ENCODE results near the gene THYN1.
A peak's percentile ranks its signal among the peaks of the same experiment; 100 is the strongest.
"Not testable (repeated sequence)": the region's sequence is repeated elsewhere in the genome, so short reads cannot be mapped to it uniquely, and the experiment has no call there.

Gene THYN1

DNA sequence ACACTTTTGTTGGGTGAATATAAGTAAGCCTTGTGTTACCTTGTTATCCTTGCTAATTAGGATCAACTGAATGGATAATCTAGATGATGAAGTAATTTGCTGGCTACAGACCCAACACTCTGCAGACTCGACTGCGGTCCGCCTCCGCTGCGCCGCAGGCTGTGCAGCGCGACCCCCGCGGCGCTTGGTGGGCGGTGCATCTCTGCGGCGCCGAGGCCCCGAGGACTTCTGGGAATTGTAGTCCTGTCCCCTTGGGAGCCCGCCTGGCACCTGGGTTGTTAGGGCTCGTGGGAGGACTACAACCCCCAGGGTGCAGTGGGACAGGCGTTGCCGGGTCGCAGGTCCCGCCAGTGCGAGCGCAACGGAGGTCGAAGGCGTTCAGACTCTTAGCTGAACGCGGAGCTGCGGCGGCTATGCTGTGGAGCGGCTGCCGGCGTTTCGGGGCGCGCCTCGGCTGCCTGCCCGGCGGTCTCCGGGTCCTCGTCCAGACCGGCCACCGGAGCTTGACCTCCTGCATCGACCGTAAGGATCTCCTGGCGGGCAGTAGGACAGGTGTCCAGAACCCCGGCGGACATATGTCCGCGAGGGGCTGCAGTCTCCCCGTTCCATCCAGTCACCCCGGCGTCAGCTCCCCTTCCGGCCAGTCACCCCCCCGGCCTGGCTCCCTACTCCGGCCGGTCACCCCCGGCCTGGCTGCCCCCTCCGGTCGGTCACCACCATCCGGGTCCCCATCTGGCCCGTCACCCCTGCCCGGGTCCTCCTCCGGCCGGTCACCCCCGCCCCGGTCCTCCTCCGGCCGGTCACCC is at the start of gene THYN1, which contains the start of gene ACAD8:
Gene THYN1 (minus strand): TSS at position 165 of the 806 bp plus-strand sequence. CDS start 470 bp downstream, outside the sequence.
Gene ACAD8 (plus strand): TSS at position 381 of the 806 bp plus-strand sequence. CDS start 33 bp downstream, at position 414.
- DNase-seq = peak; percentile 99

DNA sequence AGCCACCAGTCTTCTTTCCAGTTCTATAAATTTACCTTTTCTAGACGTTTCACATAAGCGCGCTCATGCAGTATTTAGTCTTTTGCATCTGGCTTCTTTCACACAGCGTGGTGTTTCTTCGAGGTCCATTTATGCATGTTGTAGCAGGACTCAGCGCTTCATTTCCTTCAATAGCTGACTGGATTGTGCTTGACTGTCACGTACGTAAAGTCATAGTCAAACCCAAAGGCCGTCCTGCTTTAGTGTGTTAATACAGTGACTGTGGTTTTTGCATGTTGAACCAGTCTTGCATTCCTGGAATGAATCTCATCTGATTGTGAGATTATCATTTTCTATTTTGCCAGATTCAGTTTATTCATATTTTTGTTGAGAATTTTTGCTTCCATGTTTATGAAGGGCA is 41.5 kb upstream of the THYN1 start:
- DNase-seq = no peak

DNA sequence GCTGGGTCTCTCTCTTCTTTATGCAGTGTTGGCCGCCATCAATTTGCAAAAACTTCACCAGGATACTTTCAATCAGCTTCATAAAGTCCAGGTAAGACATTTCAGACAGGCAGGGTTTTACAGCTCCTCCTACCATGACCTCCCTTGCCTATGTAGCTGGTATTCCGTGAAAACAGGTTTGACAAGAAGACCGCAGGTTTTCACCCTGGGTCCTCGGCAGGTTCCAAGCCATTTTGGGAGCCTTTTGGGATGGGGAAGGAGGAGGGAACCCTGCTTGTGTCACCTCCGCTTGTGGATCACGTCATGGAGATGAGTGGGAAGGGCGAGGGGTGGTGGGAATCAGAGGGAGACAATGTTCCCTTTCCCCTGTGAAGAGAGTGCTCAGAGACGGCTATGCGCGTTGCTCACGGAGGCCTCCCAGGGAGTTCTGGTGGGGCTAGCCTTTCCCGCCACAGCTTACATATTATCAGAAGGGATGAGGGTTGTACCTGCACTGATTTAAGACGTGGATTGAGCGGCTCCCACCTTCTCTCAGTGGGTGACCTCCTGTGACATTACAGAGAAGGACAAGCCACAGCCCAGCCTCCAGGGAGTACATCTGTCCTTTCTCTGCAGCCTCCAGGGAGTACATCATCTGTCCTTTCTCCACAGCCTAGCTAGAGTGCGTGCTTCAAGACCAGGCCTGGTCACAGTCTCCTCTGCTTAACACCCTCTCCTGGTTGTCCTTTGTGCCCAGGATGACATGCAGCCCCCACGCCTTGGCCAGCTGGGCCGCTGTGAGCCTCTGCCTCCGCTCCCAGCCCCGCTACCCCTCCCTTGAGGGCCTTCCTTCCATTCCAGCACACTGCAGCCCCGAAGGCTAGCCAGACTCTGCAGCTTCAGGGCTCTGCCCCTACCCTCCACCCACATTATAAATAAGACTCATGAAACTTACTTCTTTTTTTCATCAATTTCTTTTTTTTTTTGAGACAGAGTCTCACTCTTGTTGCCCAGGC is 40.3 kb upstream of the THYN1 start:
- no peak for DNase-seq

DNA sequence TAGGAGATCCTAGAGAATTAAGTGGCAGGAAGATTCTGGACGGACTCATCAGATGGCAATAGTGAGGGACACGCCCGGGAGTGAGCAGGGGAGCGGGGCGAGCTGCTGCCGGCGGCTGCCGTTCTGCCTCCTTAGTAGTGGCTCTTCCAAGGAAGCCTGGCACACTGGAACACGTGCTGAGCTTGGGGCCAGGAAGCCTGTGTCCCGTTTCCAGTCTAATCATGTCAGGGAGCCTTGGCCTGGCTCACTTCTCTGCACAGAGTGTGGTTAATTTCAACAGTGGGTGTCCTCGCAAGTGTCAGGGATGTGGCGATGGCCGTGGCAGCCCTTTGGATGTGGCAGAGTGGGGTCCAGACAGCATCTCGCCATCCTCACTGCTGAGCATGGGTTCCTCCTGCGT is 39.5 kb upstream of the THYN1 start:
- DNase-seq = no peak

DNA sequence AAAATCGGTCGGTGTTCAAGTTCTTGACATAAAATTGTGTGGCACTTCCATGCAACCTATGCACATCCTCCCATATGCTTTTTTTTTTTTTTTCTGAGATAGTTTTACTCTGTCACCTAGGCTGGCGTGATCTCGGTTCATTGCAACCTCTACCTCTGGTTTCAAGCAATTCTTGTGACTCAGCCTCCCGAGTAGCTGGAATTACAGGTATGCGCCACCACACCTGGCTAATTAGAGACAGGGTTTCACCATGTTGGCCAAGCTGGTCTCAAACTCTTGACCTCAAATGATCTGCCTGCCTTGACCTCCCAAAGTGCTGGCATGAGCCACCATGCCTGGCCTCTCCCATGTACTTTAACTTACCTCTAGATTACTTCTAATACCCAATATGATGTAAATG is 38.0 kb upstream of the THYN1 start:
- no peak for DNase-seq

DNA sequence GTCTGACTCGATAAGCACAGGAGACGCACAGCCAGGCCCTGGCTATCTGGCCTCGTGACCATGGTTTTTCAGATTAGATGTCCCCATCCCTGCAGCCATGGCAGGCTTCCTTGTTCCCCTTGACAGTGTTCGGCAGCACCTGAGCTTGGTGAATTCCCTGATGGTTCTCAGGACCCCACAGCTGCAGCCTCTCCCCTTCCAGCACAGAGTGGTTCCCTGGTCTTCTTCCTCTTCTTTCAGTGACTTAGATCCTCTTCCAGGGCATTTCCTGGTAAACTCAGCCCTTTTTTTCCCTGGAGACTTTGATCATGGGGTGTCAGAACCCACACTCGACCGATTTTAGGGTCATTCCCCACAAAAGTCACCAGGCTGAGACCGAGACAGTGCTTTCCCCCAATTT is 37.5 kb upstream of the THYN1 start:
- DNase-seq = no peak

DNA sequence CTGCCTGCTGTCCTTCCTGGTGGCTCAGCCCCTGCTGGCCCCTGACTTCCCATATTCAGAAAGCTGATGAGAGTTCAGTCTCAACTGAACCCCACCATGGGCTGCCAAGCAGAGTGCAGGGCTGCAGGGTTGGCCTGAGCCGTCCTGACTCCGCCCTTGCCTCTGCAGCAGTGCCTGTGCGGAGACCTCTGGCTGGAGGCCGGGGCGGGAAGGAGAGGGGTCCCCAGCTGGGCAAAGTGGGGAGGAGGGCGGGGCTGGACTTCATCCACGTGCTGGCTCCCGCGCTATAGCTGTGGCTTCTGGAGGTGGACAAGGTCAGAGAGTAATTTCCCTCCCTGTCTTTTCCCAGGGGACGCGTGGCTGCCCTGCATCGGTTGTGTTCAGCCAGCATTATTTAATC is 36.6 kb upstream of the THYN1 start:
- no peak for DNase-seq

DNA sequence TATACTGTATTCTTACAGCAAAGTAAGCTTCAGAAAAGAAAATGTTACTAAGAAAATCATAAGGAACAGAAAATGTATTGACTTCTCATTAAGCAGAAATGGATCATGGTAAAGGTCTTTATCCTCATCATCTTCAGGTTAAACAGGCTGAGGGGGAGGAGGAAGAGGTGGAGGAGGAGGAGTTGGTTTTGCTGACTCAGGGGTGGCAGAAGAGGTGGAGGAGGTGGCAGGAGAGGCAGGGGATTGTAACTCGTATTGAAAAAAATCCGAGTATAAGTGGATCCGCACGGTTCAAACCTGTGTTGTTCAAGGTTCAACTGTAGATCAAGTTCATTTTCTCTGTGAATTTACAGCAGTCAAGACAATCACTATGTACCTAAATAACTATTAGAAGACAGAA is 36.0 kb upstream of the THYN1 start:
- no peak for DNase-seq

DNA sequence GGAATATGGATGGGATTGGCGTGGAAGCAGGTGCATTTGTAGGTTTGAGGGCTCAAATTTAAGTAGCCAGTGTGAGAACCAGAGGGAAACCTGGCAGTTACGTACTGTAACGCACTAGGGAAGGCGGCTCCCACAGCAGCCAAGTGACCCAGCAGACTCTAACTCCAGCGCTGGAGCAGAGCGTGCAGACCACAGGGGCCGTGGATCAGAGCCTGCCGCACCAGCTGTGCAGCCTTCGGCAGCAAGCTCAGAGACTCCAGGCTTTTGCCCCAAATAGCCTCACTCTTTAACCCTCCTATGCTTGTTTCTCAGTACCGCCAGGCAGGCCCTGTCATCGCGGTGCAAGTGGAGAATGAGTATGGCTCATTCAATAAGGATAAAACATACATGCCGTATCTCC is 35.3 kb upstream of the THYN1 start:
- DNase-seq = no peak

DNA sequence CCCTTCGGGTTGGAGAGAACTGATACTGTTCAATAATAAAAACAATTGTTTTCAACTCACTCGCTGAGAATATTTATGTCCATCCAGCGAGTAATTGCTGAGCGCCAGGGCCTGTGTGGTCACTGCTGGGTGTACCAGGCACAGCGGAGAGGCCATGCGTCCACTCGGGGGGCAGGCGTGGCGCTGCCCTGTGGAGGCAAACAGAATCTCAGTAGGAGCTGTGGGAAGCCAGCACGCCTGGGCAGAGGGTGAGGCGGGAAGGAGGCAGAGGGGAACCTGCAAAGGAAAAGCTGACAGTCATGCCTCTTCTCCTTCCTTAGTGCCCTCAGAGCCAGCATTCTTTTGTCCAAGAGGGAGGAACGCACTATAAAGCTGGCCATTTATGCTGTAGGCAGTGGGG is 34.4 kb upstream of the THYN1 start:
- DNase-seq = no peak

DNA sequence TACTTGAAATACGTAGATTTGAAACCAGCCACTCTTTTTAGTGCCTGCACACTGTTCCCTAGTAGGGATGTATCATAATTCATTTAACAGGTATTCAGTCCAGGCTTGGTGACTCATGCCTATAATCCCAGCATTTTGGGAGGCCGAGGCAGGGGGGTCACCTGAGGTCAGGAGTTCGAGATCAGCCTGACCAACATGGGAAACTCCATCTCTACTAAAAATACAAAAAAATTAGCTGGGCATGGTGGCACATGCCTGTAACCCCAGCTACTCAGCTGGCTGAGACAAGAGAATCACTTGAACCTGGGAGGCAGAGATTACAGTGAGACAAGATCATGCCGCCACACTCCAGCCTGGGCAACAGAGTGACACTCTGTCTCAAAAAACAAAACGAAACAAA is 31.2 kb upstream of the THYN1 start:
- DNase-seq = not testable (repeated sequence)

DNA sequence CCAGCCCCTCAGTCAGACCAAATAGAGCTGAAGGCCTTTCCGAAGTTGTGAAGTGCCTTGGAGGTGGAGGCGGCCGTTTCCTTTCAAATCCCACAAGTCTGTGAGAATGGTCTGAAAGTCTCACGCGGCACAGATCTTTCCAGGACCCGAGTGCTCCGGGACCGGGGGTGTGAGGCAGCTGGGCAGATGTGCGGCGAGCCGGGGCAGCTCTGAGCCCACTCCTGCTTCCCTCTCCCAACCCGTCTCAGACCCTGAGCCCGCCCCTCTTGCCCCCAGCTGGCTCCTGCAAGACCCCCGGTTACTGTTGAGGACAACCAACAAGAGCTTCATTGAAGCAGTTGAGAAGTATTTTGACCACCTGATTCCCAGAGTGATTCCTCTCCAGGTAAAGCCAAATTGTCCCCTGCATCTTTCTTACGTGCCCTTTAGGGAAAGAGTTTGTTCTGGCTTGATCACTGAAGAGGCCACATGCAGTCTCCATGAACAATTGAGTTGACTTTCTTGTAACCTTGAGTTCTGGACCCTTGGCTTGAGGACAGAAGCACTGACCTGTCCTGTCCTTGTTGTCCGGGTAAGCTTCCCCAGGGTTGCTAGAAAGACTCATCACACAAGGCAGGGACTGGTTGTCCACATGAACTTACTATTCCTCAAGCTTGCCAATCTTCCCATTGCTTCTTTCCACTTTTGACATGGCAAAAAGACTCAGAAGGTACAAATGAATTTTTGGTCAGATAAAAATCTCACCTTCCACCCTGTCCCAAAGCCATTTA is 30.5 kb upstream of the THYN1 start:
- no peak for DNase-seq

DNA sequence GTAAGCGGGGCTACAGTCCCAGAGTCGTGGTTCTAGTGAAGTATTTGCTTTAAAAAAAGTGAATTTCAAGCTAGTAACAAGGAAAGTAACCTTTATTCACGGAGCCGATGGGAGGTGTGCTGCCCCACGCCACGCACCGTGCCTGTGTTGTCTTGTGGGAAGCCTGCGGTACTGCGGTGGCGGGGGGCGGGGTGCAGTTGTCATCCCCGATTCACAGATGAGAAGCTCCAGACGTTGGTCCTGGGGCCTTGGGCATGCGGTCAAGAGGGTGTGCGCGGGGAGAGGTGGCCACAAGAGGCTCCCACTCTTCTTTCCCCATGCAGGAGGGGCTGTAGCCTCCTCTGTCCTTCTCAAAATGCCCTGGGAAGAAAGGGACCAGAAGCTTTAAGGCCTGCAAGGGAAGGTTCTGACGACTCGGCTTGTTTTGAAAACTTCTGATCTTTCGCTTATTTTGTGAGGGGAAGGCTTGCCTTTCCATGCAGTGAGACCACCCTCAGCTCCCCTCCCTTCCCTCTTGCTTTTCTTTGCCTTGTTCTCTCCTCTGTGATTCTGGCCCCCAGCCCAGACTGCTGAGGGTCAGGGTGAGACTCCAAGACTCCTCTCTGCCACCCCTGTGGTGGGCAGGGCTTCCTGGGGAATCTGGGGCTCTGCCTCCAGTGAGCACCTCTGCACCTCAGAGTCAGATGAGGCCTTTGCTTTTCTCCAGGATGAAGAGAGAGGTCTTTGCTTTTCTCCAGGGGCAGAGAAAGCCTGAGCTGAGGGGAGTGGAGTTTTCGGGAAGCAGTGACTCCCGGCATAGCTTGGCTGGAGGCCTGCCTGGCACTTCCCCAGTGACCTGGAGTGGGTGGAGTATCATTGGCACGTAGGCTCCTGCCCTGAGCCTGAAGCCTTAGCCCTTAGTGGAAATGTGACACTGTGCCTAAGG is 29.2 kb upstream of the THYN1 start:
- no peak for DNase-seq

DNA sequence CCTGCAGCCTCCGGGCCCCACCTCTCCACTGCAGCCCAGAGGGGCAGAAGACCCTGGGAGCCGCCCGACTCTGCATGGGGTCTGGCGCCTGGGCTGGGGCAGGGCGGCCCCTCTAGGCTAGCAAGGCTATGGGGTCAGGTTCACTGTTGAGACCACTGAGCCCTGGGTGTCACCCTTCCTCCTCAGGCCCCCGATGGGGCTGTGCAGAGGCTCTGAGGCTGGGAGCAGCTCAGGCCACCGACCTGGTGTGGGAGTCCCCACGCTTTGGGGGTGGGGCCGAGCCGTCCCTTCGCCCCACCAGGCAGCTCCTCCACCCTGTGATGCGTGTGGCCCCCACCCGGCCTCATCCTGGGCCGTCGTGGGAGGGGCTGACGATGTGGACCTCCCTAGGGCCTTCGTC is 28.5 kb upstream of the THYN1 start:
- not testable (repeated sequence) for DNase-seq

DNA sequence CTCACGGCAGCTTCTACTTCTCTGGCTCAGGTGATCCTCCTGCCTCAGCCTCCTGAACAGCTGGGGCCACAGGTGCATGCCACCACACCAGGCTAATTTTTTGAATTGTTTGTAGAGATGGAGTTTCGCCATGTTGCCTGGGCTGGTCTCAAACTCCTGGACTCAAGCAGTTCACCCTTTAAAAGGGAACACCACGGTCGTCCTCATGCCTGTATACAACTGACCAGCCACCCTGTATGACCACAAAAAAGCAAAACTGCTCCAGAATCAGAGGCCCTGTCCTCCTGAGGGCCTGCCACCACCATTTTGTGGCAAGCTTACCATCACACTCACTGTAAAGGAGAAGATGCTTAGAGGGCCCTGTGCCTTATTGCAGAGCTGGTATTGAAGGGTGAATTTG is 25.2 kb upstream of the THYN1 start:
- no peak for DNase-seq

DNA sequence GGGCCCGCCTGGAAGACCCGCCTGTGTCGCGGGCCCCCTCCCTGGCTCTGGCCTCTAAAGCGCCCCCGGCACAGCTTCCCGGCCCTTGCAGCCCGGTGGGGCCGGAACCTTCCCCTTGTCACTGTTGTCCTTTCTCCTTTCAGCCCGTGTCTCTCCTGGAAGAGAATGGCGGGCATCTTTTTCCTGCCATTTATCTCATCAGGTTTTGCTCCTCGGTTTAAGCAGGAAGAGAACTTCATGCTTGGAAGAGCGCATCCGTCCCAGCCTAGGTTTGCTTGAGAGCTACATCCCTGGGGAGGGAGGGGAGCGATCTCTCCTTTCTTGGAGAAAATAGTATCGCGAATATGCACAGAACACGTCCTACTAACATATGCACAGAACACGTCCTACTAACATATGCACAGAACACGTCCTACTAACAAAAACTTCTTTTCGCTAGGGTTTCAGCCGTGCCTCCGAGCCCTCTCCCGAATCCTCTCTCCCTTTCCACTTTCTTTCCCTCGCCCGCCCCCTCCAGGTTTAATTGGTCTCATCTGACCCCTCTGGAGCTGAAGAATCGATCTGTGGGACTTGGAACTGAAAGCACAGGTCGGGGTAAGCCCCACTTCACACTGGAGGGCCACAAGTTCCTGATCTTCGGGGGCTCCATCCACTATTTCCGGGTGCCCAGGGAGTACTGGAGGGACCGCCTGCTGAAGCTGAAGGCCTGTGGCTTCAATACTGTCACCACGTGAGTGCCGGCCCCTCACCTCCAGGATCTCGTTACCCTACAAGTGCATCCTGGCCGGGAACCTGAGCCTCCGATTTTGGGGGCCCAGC is 24.2 kb upstream of the THYN1 start:
- no peak for DNase-seq

DNA sequence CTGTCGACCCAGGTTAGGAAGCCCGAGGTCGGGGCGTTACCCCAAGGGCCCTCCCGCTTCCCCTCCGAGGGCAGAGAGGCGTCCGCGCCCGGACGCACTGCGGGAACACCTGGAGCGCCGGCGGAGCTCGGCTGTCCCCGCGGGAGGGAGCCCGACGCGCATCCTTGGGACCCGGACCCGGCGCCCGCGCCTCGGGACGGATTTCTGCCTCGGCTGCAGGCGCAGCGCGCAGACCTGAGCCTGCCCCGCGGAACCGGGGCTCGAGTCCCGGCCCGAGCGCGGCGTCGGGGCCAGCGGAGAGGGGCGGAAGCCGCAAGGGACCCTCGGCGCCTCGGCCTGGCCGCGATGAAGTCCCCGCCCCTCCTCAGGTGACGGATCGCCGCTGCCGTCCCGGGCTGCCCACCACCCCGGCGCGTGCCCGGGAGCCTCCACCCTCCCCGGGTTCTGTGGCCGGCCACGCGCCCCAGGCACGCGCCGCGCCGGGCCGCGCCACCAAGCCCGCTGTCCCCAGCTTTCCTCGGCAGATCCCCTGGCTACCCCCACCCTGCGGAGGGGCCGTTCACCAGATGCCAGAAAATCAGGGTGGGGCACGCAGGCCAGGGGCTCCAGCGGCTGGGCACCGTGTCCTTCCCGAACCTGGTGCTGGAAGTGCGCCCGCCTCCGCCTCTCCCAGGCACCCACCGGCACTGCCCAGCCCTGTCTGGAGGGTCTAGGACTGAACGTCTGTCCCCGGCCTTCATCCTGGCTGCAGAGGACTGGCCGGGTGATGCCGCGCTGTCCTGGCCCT is 23.4 kb upstream of the THYN1 start:
- peak; percentile 82 for DNase-seq

DNA sequence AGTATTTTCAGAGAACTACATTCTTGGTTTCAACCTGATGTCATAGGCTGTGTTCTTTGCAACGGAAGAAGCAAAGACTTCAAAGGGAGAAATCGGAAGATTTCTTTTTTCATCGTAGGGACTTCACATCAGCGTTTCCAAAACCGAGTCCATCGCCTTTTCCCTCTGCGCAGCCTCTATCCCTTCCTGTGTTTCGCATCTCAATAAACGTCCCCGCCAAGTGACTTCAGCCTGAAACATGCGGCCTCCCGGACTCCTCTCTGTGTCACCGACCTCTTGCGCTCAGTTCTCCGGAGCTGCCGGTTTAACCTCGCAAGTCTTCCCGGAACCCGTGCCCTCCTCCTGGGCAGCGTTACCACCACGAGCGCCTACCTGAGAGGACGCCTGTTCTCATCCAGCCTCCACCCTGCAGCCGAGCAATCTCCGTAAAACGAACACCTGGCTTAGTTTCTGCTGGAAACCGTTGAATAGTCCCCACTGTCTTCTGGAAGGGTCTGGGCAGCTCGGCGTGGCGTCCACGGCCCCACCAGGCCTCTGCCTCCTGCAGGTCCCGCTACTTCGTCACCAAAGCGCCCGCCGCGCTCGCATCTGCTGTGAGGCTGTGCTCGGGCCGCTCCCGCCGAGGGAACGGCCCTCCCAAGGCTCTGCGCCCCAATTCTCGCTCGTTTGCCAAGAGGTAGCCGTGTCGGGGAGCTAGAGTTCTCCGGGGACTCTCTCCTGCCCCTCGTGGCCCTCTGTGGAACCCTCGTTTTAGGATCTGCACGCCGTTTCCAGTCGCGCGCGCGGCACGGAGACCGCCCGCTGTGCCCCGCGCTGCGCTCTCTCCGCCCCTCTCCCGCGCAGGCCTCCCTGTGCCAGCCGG is 22.6 kb upstream of the THYN1 start, which contains the start of gene GLB1L3:
Gene GLB1L3 (plus strand): TSS at position 846 of the 862 bp plus-strand sequence. CDS start 362 bp downstream, outside the sequence.
- DNase-seq = peak; percentile 89

DNA sequence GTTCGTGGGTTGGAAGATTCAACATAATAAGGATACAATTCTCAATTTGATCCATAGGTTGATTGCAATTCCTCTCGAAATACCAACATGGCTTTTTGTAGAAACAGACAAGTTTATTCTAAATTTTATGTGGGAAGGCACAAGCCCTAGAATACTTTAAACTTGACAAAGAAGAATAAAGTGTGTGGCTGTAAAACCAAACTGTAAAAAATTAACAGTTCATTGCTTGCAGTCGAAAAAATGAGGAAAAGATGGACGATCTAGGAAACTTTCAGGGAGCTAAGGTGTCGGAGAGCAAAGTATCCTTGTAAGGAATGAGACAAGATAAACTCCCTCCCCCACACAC is 22.0 kb upstream of the THYN1 start:
- no peak for DNase-seq

All from NCI-H69 (cell line).